CD14-positive monocyte (primary cell): ENCODE data around the gene SOCS1. TPM values are rescaled to one million over a fixed set of nuclear protein-coding genes. Genes with fewer than 3 reads are reported as not detected.
A peak's percentile ranks its signal among the peaks of the same experiment; 100 is the strongest.

ENCODE experiments used
- DNase-seq, 3 donors: peaks; one replicate each; pipeline ENCODE4 v3.0.0-alpha.2; 2011 to 2022
- H2AFZ ChIP-seq: 2 replicates; pipeline ENCODE4 v1.6.0; 2012; ENCODE audit warnings: mild to moderate bottlenecking, low read depth, low read length, inconsistent platforms; ENCODE audit not compliant: insufficient read depth, poor library complexity, severe bottlenecking
- H3K27ac ChIP-seq, 2 donors: 1 replicate in 1 of 2; 2 replicates in 1 of 2; pipeline ENCODE4 v1.5.1; 2012 to 2013; ENCODE audit warnings: low read length in 2 of 2, control low read depth in 1 of 2, inconsistent platforms in 1 of 2, low read depth in 1 of 2, mild to moderate bottlenecking in 1 of 2
- H3K27me3 ChIP-seq, 2 donors: one replicate each; pipeline versions ENCODE4 v1.6.0 to v1.6.1; 2011 to 2013; ENCODE audit warnings: low read length in 2 of 2; ENCODE audit not compliant: control insufficient read depth in 2 of 2, insufficient read depth in 2 of 2
- H3K36me3 ChIP-seq, 2 donors: replicated peaks in 1 of 2; 1 replicate in 1 of 2; 2 replicates in 1 of 2; pipeline versions ENCODE4 v1.5.1 to v1.6.1; 2012 to 2013; ENCODE audit warnings: low read length in 2 of 2, control low read depth in 1 of 2, inconsistent platforms in 1 of 2, mild to moderate bottlenecking in 1 of 2; ENCODE audit not compliant: insufficient read depth in 2 of 2, control insufficient read depth in 1 of 2
- H3K4me1 ChIP-seq, 2 donors: 1 replicate in 1 of 2; 2 replicates in 1 of 2; pipeline versions ENCODE4 v1.5.1 to v1.6.1; 2012 to 2013; ENCODE audit warnings: low read length in 2 of 2, control low read depth in 1 of 2, inconsistent platforms in 1 of 2, mild to moderate bottlenecking in 1 of 2, moderate library complexity in 1 of 2; ENCODE audit not compliant: insufficient read depth in 2 of 2, control insufficient read depth in 1 of 2
- H3K4me2 ChIP-seq: replicated peaks from 2 replicates; pipeline ENCODE3; 2012; ENCODE audit warnings: low read length, moderate library complexity, mild to moderate bottlenecking; ENCODE audit not compliant: poor library complexity, severe bottlenecking; ENCODE audit errors: extremely low read depth
- H3K4me3 ChIP-seq, 3 experiments: fragments of 200-600 bp in 1 of 3; sonication (generic) in 1 of 3; replicated peaks in 1 of 3; 1 replicate in 2 of 3; 2 replicates in 1 of 3; pipeline ENCODE4 v1.5.1; 2011 to 2013; ENCODE audit warnings: low read length in 3 of 3, mild to moderate bottlenecking in 3 of 3, control low read depth in 2 of 3, low read depth in 2 of 3, inconsistent platforms in 1 of 3, moderate library complexity in 1 of 3
- H3K79me2 ChIP-seq: 2 replicates; pipeline ENCODE4 v1.6.0; 2012; ENCODE audit warnings: mild to moderate bottlenecking, control low read depth, inconsistent platforms, low read length, moderate library complexity; ENCODE audit not compliant: insufficient read depth
- H3K9ac ChIP-seq: 2 replicates; pipeline ENCODE4 v1.6.0; 2017; ENCODE audit warnings: low read length, mild to moderate bottlenecking; ENCODE audit not compliant: insufficient read depth, poor library complexity, severe bottlenecking
- H3K9me3 ChIP-seq, 2 donors: replicated peaks in 1 of 2; 1 replicate in 1 of 2; 2 replicates in 1 of 2; pipeline versions ENCODE4 v1.5.1 to v1.6.1; 2012 to 2013; ENCODE audit warnings: low read length in 2 of 2, control low read depth in 1 of 2; ENCODE audit not compliant: control insufficient read depth in 1 of 2, insufficient read depth in 1 of 2
- H4K20me1 ChIP-seq: 2 replicates; pipeline ENCODE4 v1.6.0; 2012; ENCODE audit warnings: mild to moderate bottlenecking, low read length, control low read depth, moderate library complexity; ENCODE audit not compliant: insufficient read depth
- H3K27ac Mint-ChIP-seq, 7 donors: one replicate each; pipeline ENCODE4 v1.8.0; 2020; ENCODE audit warnings: mild to moderate bottlenecking in 7 of 7, mixed read lengths in 7 of 7, moderate library complexity in 6 of 7, inconsistent platforms in 2 of 7
- H3K27me3 Mint-ChIP-seq, 3 donors: one replicate each; pipeline ENCODE4 v1.8.0; 2021 to 2022; ENCODE audit warnings: low read depth in 3 of 3, mild to moderate bottlenecking in 3 of 3, mixed read lengths in 3 of 3, moderate library complexity in 3 of 3, inconsistent platforms in 1 of 3
- H3K36me3 Mint-ChIP-seq, 2 donors: one replicate each; pipeline ENCODE4 v1.8.0; 2020; ENCODE audit warnings: mixed read lengths in 2 of 2, inconsistent platforms in 1 of 2, mild to moderate bottlenecking in 1 of 2
- H3K4me1 Mint-ChIP-seq: one replicate; pipeline ENCODE4 v1.8.0; 2020; ENCODE audit warnings: mild to moderate bottlenecking, mixed read lengths
- H3K4me3 Mint-ChIP-seq, 2 donors: one replicate each; pipeline ENCODE4 v1.8.0; 2020; ENCODE audit warnings: mild to moderate bottlenecking in 2 of 2, mixed read lengths in 2 of 2, moderate library complexity in 1 of 2
- H3K9me3 Mint-ChIP-seq, 7 donors: one replicate each; pipeline ENCODE4 v1.8.0; 2020 to 2022; ENCODE audit warnings: mixed read lengths in 7 of 7, mild to moderate bottlenecking in 6 of 7, moderate library complexity in 6 of 7, inconsistent platforms in 2 of 7
- CTCF ChIP-seq: fragments of 200-600 bp; IDR thresholded peaks from one replicate; pipeline ENCODE4 v1.8.0; 2022; ENCODE audit warnings: antibody characterized with exemption, mild to moderate bottlenecking
- WGBS: methylation state at CpG from one replicate; pipeline ENCODE4 v1.1.5; 2013; ENCODE audit warnings: missing lambda C conversion rate; ENCODE audit not compliant: insufficient coverage; 5-methylcytosine and 5-hydroxymethylcytosine counted together
- intact Hi-C, 2 donors: fragments of 100-400 bp; cut with micrococcal nuclease; formaldehyde crosslinking; loops; one replicate each; pipeline versions ENCODE4 v1.15.0 to v1.15.1; 2023
- polyA plus RNA-seq, 3 donors: library from polyadenylated mRNA; depleted of rRNA in 1 of 3; unstranded in 2 of 3; stranded (reverse) in 1 of 3; fragments of 300-500 nt in 2 of 3; fragments of >200 nt in 1 of 3; fragmentation: Illumina TruSeq in 2 of 3; gene quantifications; 1 replicate in 2 of 3; 2 replicates in 1 of 3; pipeline ENCODE4 v1.2.3, GENCODE V29; 2012 to 2021

Gene SOCS1
- polyA plus RNA-seq, 3 donors = 0.13 to 2.3 (median 0.35) TPM

DNA sequence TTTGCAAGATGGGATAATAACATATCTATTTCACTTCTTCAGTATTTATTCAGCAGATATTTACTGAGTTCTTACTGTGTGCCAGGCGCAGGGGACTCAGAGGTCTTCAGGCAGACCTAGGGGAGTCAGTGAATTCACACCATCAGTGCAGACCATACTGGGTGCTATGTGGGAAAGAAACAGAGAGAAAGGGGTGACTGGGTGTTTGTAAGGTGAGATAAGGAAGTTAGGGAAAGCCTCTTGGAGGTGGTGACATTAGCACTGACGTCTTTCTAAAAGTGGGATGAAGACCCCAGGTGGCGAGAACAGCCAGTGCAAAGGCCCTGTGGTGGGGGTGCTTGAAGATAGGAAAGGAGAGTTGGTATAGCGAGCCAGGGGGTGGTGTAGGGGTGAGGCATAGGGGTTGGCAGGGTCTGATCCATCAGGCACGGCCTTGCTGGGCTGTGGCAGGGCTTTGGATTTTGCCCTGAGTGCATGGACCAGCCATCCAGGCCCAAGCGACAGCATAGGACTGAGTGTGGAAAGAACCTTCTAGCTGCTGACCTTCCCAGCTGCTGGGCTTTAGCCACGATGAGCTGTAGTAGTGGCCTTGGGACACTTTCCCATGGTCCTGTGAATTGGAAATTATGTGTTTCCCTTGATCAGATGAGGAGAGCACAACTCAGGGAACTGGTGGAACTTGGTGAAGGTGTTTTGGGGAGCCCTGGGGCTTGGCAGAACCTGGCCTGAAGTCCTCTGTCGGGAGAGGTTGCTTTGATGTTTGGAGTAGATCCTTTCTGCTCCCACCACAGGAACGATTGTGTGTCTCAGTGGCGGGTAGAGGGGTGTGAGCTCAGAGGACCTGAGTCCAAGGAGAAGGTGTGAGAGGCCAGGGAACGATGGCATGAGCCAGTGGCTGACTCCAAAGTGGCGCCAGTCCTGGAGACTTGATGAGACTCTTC lies 3.9 kb upstream of the SOCS1 start:
- DNase-seq = no peak
- Mint-ChIP-seq H3K36me3 (no peaks in the 10 kb centered on the region), H3K9me3 (peaks cover 0 to 3% (median 0%) of the 10 kb centered on the region in 7 donors), H3K4me3 (peak overlapping the region in 1 of 2 donors; percentile 86), H3K27ac (no peak overlapping the region), H3K27me3 (peaks cover 23 to 54% (median 34%) of the 10 kb centered on the region in 3 donors), H3K4me1 (peaks cover 40% of the 10 kb centered on the region)
- Histone ChIP-seq H3K79me2 (no peaks in the 10 kb centered on the region), H3K4me2 (no peak overlapping the region), H3K4me1 (peaks cover 30 to 43% of the 10 kb centered on the region in 2 donors), H3K9ac (no peak overlapping the region), H4K20me1 (no peaks in the 10 kb centered on the region), H3K4me3 (no peak overlapping the region), H3K9me3 (no peaks in the 10 kb centered on the region), H2AFZ (no peak overlapping the region), H3K27me3 (peaks cover 0 to 12% of the 10 kb centered on the region in 2 donors), H3K36me3 (no peaks in the 10 kb centered on the region), H3K27ac (no peak overlapping the region)
- 94% methylated on average over 10 of the region's 12 CpGs for WGBS
- intact Hi-C loops = loop anchor here (5.0 to 10.0 kb wide), 4 partner anchors 55 to 288 kb away; partner anchors contain the start of gene RMI2 (in 1 of the 2)
- no peak for TF ChIP-seq CTCF

DNA sequence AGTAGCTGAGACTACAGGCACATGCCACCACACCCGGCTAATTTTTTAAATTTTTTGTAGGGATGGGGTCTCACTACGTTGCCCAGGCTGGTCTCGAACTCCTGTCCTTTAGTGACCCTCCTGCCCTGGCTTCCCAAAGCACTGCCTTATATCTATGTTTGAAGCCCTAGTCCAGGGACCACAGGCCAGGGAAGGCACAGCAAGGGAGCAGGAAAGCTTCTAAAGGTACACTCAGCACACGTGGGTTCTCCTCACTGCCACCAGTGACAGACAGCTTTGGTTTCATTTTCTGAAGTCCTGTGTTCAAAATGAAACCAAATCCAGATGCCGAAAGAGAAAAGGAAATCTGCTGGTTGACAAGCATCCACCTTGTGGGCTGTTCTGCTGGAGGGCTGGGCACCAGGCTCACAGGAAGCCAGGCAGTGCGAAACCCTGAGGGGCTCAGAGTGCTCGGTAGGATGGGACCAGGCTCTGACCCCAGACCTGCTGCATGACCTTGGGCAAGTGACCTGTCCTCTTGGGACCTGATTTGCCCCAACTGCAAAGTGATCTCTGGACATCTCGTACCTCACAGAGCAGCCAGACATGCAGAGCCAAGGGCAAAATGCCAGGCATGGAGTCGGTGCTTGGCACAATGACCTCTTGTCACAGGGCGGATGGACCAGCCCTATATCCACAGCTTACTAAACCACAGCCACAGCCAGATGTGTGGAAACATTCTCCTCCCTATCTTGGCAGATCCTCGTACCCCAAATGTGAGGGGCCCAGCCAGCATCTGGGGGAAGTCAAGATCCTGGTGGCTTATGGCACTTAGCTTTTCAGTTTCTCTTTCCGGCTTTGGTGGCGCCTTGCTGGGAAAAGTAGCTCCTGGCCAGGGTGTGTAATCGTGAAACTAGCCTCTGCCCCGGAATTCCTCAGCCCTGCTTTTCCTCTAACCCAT lies 2.8 kb upstream of the SOCS1 start:
- 12% methylated on average over 12 of the region's 15 CpGs for WGBS
- Histone ChIP-seq H3K4me3 (peak overlapping the region in 2 of 3 experiments; percentile 6 to 61), H3K4me1 (peaks cover 30 to 39% of the 10 kb centered on the region in 2 donors), H3K9me3 (no peaks in the 10 kb centered on the region), H3K27me3 (peaks cover 0 to 21% of the 10 kb centered on the region in 2 donors), H3K4me2 (peak overlapping the region; percentile 37), H2AFZ (peak overlapping the region; percentile 71), H3K79me2 (no peaks in the 10 kb centered on the region), H3K27ac (no peak overlapping the region), H3K36me3 (no peaks in the 10 kb centered on the region), H3K9ac (no peak overlapping the region), H4K20me1 (peaks cover 3% of the 10 kb centered on the region)
- H3K27ac Mint-ChIP-seq = peak overlapping the region in 2 of 7 donors; percentile 18 to 60
- no peaks in the 10 kb centered on the region for H3K36me3 Mint-ChIP-seq
- intact Hi-C loops = loop anchor here (5.0 to 10.0 kb wide), 4 partner anchors 54 to 287 kb away; partner anchors contain the start of gene RMI2 (in 1 of the 2)
- peak in 2 of 3 donors; percentile 20 to 44 for DNase-seq
- H3K4me3 Mint-ChIP-seq = peak overlapping the region; percentile 69 to 86
- peaks cover 30% of the 10 kb centered on the region for H3K4me1 Mint-ChIP-seq
- H3K27me3 Mint-ChIP-seq = peaks cover 30 to 61% (median 36%) of the 10 kb centered on the region in 3 donors
- TF ChIP-seq CTCF = no peak
- H3K9me3 Mint-ChIP-seq = peaks cover 0 to 3% (median 0%) of the 10 kb centered on the region in 7 donors
